Measurements from ENCODE around the gene ZNF862.
"Not testable (repeated sequence)": the region's sequence is repeated elsewhere in the genome, so short reads cannot be mapped to it uniquely, and the experiment has no call there.

The ZNF862 gene

DNA sequence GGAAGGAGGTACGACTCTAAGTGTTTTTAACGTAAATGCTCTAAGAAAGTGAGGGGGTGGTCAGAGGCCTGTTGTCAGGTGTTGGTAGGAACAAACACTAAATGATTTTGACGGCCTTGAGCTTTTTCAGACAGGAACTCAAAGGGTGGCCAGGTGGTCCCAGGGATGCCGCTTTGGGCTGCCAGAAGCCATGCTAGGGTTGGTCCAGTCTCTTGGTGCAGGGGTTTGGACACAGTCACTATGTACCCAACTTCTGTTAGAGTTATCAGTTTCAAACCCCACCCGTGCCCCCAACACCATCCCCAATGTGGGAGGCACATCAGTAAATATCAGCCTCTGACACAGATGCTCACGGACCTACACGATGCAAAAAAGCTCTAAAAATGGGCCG lies 44.9 kb downstream of the ZNF862 start:
- DNase-seq: no peak

- peak; percentile 60 for DNase-seq
Measured at GRCh38 chr7:149883452-149883861, 45.3 kb downstream of the ZNF862 start.

- DNase-seq: no peak
Measured at GRCh38 chr7:149884016-149884415, 45.8 kb downstream of the ZNF862 start.

DNA sequence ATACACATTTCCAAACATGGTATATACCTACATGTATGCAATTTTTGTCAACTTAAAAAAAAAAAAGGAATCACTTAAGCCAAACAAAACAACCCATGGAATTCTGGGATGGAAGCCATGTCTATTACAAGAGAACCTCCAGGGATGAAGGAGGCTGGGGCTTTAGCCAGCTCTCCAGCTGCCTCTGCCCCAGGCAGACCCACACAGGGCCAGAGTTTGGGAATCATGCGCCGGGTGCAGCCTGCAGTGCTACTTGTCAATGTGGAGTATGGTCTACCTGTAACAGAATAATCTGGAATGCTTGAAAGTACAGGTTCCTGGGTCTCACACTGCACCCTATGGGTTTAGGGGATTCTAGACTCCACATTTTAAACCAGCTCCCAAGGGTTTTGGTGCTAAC lies 46.4 kb downstream of the ZNF862 start:
- no peak for DNase-seq

DNA sequence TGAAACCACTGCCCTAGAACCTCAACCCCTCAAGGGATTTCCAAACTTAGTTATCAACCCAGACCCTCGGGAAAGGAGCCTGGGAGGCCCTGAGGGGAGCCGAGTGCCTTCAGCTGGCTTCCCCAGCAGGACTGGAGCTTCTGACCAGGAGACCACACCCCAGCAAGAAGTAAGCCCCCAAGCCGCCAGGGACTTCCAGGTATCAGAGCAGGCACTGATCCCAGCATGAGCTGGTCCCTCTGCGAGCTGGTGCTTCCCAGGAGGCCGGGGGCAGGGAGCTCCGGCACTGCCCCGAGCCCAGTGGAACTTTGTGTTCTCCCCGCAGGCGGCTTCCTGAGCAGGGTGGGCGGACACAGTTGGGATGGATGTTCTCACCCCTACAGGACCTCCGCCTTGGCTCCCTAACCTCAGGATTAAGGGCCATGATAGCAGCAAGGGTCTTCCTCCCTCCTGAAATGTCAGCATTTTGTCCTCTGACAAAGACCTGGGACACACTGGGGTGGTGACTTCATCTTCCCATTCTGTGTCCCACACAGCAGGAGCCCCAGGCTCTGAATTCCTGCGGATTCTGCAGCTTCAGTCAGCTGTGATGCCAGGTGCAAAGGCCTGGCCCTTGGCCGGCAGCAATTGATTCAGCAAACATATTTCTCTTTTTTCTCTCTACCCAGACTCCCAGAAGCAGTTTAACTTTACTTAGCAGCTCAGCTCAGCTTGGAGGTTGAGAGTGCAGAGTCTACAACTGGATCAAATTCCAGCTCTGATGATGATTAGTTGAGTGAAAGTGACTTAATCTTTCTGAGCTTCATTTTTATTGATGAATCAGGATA lies 47.2 kb downstream of the ZNF862 start:
- no peak for DNase-seq

DNA sequence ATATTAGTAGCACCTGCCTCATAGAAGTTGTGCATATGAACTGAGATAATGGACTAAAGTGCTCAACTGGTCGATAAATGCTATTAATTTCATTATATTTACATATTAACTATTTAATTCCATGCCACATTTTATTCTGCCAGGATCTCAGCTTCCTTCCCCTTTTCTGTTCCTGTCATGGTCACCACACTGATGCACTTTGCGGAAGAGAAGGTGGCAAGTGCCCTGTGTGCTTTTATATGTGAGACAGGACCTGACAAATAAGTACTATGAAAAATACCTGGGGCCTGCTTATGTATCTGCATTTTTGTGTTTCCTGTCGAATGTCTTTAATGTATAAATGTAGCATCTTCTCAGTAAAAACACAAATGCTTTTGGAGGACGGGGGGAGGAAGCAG lies 47.8 kb downstream of the ZNF862 start:
- no peak for DNase-seq

DNA sequence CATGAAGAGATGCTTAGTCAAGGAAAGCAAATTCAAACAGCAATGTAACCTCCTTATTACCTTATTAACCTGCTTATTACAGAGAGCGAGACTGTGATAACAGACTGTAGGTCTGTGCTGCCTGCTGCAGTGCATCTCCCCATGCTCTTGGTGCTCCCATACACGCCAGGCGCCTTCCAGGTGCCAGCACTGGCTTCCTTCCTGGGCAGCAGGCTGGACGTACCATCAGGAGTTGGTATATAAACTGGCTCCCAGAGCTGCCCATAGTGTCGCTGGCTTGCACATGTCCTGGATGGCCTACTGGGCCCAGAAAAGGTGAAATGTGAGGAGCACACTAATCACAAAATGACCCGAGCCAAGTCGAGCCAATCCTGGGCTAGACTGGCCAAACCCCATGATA lies 49.1 kb downstream of the ZNF862 start:
- DNase-seq: no peak

GRCh38 chr7:149890715-149891114 lies 52.5 kb downstream of the ZNF862 start:
- DNase-seq: not testable (repeated sequence)

- not testable (repeated sequence) for DNase-seq
Measured at GRCh38 chr7:149894957-149895356, 56.8 kb downstream of the ZNF862 start.

DNA sequence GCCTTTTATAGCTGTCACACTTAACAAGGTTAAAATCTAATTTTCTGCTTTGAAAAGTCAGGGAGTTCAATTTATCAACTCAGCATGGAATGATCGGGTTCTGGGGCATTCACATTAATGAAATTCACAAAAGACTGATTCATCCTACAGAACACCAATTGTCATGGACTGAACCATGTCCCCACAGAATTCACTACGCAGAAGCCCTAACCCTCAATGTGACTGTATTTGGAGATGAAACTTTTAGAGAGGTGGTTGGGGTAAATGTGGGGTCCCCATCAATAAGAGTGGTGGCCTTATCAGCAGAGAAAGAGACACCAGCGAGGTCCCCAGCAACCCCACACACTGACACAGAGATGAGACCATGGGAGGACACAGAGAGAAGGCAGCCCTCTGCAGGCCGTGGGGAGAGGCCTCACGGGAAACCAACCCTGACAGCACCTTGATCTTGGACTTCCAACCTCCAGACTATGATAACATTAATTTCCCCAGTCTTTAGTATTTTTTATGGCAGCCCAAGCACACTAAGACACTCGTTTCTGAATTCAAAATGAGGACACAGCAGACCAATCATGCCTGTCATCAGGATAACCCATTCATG lies 69.7 kb downstream of the ZNF862 start:
- not testable (repeated sequence) for DNase-seq

- not testable (repeated sequence) for DNase-seq
Measured at GRCh38 chr7:149910219-149910618, 72.0 kb downstream of the ZNF862 start.

DNA sequence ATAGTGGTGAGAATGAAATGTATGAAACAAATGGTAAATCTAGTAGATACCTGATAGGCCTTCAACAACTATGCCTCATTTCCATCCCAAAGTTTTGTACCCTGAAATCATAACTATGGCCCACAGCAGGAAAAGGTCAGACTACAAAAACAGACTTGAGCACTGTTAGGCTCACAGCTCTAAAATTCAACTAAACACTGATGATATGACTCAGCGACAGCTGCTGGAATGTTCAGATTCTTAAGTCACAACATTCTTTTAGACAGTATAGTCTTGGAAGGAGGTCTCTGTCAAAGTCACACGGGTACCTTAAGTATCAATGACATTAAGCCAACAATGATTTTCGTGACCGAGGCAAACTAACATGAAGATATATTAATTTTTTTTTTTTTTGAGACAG lies 74.0 kb downstream of the ZNF862 start:
- DNase-seq: not testable (repeated sequence)
